GM06990 (cell line): Measurements from ENCODE around the gene AKAP13.
A peak's percentile ranks its signal among the peaks of the same experiment; 100 is the strongest.

ENCODE experiments used
- DNase-seq: peaks from one replicate; pipeline ENCODE4 v3.0.0-alpha.2; 2011; ENCODE audit not compliant: insufficient read length; ENCODE audit errors: extremely low read depth
- H3K27me3 ChIP-seq: replicated peaks from 2 replicates; pipeline ENCODE4 v1.6.0; 2011; ENCODE audit warnings: low read length; ENCODE audit not compliant: control insufficient read depth, insufficient read depth
- H3K36me3 ChIP-seq: 2 replicates; pipeline ENCODE4 v1.5.1; 2011; ENCODE audit warnings: low read length; ENCODE audit not compliant: control insufficient read depth, insufficient read depth
- H3K4me3 ChIP-seq: replicated peaks from 2 replicates; pipeline ENCODE4 v1.5.1; 2011; ENCODE audit warnings: low read depth, mild to moderate bottlenecking, control low read depth, low read length
- CTCF ChIP-seq: IDR thresholded peaks from 2 replicates; pipeline ENCODE4 v1.5.1; 2011; ENCODE audit warnings: low read length, control low read depth, mild to moderate bottlenecking, inconsistent platforms; ENCODE audit not compliant: insufficient read depth, poor library complexity, severe bottlenecking

The AKAP13 gene

GRCh38 chr15:85685356-85685755 is 305.0 kb downstream of the AKAP13 start:
- DNase-seq = no peak
- no peak for TF ChIP-seq CTCF
- no peak overlapping the region for H3K4me3 ChIP-seq
- peaks cover 3% of the 10 kb centered on the region; the same call in 1 of the 2 replicates for H3K36me3 ChIP-seq
- no peaks in the 10 kb centered on the region for H3K27me3 ChIP-seq

GRCh38 chr15:85687329-85687728 is 306.9 kb downstream of the AKAP13 start:
- Histone ChIP-seq H3K27me3 (no peaks in the 10 kb centered on the region), H3K36me3 (peaks cover 3% of the 10 kb centered on the region; the same call in 1 of the 2 replicates), H3K4me3 (no peak overlapping the region)
- TF ChIP-seq CTCF = peak; percentile 5
- no peak for DNase-seq

- DNase-seq = no peak
- TF ChIP-seq CTCF = no peak
- no peaks in the 10 kb centered on the region for H3K27me3 ChIP-seq
- H3K4me3 ChIP-seq = 0 out of 2 replicates have a peak overlapping the region, but pooled peaks have one; percentile 8
- peaks cover 3% of the 10 kb centered on the region for H3K36me3 ChIP-seq
Observed at GRCh38 chr15:85688711-85689110, 308.3 kb downstream of the AKAP13 start.

GRCh38 chr15:85689729-85690128 is 309.3 kb downstream of the AKAP13 start:
- Histone ChIP-seq H3K27me3 (no peaks in the 10 kb centered on the region), H3K4me3 (peak overlapping the region; percentile 67), H3K36me3 (peaks cover 4% of the 10 kb centered on the region)
- no peak for TF ChIP-seq CTCF
- peak; percentile 73 for DNase-seq

- H3K36me3 ChIP-seq = peaks cover 2% of the 10 kb centered on the region
- H3K27me3 ChIP-seq = no peaks in the 10 kb centered on the region
- no peak for TF ChIP-seq CTCF
- H3K4me3 ChIP-seq = peak overlapping the region; percentile 67
- DNase-seq = no peak
Observed at GRCh38 chr15:85690561-85691231, 310.3 kb downstream of the AKAP13 start.
